UCSD-AML1 (cell line): ENCODE measurements around the gene ATRX.
"Not testable (repeated sequence)": the region's sequence is repeated elsewhere in the genome, so short reads cannot be mapped to it uniquely, and the experiment has no call there.

Source experiments
- DNase-seq: peaks from one replicate; lab custom pipeline; 2025; ENCODE audit not compliant: unreplicated experiment; lab: John Stamatoyannopoulos, UW

Gene ATRX, protein sequence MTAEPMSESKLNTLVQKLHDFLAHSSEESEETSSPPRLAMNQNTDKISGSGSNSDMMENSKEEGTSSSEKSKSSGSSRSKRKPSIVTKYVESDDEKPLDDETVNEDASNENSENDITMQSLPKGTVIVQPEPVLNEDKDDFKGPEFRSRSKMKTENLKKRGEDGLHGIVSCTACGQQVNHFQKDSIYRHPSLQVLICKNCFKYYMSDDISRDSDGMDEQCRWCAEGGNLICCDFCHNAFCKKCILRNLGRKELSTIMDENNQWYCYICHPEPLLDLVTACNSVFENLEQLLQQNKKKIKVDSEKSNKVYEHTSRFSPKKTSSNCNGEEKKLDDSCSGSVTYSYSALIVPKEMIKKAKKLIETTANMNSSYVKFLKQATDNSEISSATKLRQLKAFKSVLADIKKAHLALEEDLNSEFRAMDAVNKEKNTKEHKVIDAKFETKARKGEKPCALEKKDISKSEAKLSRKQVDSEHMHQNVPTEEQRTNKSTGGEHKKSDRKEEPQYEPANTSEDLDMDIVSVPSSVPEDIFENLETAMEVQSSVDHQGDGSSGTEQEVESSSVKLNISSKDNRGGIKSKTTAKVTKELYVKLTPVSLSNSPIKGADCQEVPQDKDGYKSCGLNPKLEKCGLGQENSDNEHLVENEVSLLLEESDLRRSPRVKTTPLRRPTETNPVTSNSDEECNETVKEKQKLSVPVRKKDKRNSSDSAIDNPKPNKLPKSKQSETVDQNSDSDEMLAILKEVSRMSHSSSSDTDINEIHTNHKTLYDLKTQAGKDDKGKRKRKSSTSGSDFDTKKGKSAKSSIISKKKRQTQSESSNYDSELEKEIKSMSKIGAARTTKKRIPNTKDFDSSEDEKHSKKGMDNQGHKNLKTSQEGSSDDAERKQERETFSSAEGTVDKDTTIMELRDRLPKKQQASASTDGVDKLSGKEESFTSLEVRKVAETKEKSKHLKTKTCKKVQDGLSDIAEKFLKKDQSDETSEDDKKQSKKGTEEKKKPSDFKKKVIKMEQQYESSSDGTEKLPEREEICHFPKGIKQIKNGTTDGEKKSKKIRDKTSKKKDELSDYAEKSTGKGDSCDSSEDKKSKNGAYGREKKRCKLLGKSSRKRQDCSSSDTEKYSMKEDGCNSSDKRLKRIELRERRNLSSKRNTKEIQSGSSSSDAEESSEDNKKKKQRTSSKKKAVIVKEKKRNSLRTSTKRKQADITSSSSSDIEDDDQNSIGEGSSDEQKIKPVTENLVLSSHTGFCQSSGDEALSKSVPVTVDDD (N-terminal part only)

DNA sequence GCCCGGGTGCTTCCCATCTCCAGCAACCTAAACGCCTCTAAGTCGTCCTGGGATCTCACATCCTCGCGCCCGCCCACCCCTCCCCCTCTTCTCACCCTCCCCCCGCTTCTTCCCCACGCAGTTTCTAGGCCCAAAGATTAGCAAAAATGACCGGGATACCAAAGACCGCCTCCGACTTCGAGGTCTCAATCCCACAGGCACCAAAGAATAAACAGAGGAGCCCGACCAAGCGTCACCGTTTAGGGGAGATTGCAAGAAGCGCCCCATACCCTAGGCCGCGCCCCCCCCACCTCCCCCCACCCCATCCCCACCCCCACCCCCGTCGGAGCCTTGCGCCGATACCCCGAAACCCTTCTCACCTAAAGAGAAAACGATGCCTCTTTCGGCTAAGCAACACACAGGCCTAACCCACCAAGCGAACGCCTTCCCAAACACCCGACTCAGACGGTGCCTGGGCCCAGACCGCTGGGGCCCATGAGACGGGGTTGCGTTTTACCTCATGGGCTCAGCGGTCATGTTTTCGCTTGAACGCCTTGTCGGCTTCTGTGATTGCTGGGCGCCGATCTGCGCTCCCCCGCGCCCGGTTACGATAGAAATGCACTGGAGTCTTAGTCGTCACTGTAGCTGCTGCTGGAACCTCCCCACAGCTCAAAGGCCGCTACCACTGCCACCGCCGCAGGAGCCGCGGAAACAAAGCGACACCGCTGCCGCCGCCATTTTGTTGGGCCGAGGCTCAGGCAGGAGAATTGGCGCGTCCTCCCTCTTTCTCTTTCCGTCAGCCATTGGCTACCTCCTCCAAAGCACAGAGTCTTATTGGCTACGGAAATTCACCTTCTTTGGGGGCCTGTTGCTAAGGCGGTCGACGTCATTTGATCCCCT, at the start of gene ATRX:
Gene ATRX (minus strand): TSS at position 731 of the 879 bp plus-strand sequence. CDS start 215 bp downstream, at position 516.
- peak; percentile 70 for DNase-seq

DNA sequence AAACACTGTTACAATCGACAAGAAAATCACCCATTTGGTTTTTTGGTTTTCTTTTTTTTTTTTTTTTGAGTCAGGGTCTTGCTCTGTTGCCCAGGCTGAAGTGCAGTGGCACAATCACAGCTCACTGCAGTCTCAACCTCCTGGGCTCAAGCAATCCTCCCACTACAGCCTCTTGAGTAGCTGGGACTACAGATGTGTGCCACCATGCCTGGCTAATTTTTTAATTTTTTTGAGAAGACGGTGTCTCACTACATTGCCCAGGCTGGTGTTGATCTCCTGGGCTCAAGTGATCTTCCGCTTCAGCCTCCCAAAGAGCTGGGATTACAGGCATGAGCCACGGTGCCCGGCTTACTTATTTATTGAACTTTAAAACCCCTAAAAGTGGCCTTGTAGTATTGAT, 45.5 kb upstream of the ATRX start:
- DNase-seq: not testable (repeated sequence)

DNA sequence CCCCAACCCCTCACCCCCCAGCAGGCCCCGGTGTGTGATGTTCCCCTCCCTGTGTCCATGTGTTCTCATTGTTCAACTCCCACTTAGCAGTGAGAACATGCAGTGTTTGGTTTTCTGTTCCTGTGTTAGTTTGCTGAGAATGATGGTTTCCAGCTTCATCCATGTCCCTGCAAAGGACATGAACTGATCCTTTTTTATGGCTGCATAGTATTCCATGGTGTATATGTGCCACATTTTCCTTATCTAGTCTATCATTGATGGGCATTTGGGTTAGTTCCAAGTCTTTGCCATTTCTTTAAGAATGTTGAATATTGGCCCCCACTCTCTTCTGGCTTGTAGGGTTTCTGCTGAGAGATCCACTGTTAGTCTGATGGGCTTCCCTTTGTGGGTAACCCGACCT, 36.0 kb upstream of the ATRX start:
- not testable (repeated sequence) for DNase-seq

DNA sequence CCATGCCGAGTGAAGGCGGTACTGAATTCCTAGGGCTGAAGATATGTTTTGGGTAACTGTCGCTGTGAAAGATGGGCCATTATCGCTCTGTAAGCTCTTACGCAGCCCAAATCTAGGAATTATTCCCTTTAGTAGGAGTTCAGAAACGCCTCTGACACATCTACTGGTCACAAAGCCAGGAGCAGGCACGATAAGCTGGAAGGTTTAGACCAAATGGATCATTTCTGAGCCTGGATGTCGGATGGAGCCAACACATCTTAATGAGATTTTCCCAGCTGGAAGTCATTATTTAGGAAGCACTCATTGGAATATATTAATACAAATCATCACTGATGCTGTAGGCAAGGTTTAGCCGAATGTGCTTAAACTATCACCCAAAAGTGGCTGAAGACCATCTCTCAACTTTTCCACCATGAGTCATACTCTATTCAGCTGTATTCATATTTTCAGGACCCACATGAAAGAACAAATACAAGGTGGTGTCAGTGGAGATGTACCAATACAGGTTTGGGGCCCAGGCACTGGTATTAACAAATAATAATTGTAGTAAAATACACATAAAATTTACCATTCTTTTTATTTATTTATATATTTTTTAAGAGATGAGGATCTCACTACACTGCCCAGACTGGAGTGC, 34.2 kb upstream of the ATRX start:
- DNase-seq: no peak

DNA sequence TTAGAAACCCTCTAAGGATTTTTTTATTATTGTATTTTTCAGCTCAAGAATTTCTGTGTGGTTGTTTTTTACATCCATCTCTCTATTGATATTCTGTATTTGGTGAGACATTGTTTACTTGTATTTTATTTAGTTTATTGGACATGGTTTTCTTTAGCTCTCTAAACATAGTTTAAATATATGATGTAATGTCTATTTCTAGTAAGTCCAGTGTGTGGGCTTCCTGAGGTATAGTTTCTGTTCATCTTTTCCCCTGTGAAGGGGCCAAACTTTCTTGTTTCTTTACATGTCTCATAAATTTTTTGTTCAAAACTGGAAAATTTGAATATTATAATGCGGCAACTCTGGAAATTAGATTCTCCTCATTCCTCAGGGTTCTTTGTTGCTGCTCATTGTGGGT, 28.2 kb upstream of the ATRX start:
- no peak for DNase-seq

- no peak for DNase-seq
Observed at GRCh38 chrX:77802201-77802600, 16.2 kb upstream of the ATRX start.

GRCh38 chrX:77795124-77795523, 9.1 kb upstream of the ATRX start:
- DNase-seq: no peak

- no peak for DNase-seq
Observed at GRCh38 chrX:77793946-77794345, 7.9 kb upstream of the ATRX start.

GRCh38 chrX:77788050-77788449, 2.0 kb upstream of the ATRX start:
- no peak for DNase-seq

GRCh38 chrX:77786365-77786680, 307 bp upstream of the ATRX start:
- no peak for DNase-seq

DNA sequence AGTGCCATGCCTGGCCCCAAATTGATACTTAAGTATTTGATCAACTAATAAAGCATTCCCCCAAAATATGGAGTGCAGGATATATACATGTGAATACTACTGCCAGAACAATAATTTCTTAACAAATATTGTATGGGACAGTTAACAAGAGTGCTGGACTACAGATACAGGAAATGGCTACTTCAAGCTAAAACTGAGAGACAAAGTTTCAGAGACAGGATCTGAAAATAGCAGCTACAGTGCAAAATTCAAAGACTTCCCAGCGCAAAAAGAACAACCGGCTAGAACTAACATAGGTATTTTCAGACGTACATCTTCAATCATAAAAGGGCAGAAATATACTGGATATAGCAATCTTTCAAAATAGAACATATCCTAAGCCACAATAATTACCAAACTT, 6.3 kb downstream of the ATRX start:
- no peak for DNase-seq

- DNase-seq: no peak
Observed at GRCh38 chrX:77776659-77777058, 9.4 kb downstream of the ATRX start.

DNA sequence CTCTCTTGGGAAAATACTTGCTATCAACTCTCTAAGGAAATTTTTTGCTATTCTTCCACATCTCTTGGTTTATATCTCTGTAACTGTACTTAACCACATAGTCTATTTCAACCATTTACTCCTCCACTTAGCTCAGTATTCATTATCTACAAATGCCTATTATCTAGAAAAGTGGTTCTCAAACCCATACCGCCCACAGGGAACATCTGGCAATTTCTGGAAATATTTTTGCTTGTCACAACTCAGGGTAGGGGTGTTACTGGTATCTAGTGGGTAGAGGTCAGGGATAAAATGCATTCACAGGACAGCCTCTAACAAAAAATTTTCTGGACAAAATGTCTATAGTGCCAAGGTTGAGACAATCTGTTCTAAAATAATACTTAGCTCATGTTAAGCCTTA, 14.4 kb downstream of the ATRX start:
- DNase-seq: no peak

DNA sequence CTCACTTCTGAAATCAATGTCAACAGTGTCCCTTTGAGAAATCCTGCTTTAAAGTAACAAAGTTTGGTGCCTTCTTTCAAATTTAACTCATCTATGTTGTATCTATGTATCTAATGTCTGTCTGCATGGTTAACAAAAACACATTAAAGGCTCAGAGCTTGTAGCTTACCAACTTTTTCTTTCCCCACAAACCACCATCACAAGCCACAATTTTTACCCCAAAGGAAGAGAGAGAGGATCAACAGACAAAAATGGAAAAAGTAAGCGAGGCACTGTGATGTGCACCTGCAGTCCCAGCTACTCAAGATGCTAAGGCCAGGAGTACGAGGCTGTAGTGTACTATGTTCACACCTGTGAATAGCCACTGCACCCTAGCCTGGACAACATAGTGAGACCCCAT, 17.2 kb downstream of the ATRX start:
- no peak for DNase-seq

- DNase-seq: not testable (repeated sequence)
Observed at GRCh38 chrX:77766212-77766611, 19.8 kb downstream of the ATRX start.

DNA sequence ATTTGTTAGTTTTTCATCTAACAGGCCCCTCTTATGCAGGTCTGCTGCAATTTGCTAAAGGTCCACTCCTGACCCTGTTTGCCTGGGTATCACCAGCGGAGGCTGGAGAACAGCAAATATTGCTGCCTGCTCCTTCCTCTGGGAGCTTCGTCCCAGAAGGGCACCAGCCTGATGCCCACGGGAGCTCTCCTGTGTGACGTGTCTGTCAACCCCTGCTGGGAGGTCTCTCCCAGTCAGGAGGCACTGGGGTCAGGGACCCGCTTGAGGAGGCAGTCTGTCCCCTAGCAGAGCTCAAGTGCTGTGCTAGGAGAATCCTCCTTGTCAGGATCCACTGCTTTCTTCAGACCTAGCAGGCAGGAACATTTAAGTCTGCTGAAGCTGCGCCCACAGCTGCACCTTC, 30.5 kb downstream of the ATRX start:
- no peak for DNase-seq

DNA sequence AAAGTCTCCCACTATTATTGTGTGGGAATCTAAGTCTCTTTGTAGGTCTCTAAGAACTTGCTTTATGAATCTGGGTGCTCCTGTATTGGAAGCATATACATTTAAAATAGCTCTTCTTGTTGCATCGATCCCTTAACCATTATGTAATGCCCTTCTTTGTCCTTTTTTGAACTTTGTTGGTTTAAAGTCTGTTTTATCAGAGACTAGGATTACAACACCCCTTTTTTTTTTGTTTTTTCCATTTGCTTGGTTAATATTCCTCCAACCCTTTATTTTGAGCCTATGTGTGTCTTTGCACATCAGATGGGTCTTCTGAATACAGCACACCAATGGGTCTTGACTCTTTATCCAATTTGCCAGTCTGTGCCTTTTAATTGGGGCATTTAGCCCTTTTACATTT, 32.1 kb downstream of the ATRX start:
- not testable (repeated sequence) for DNase-seq

DNA sequence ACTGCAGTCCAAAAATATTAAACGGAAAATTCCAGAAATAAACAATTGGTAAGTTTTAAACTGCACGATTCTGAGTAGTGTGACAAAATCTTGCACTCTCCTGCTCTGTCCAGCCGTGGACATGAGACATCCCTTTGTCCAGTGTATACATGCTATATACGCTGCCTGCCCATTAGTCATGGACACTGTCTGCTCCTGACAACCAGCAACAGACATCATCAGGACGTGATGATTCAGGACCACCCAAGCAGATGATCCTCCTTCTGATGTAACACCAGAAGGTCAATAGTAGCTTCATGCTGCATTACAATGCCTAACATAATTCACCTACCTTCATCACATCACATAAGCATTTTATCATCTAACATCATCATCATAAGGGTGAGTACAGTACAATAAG, 36.3 kb downstream of the ATRX start:
- DNase-seq: no peak

DNA sequence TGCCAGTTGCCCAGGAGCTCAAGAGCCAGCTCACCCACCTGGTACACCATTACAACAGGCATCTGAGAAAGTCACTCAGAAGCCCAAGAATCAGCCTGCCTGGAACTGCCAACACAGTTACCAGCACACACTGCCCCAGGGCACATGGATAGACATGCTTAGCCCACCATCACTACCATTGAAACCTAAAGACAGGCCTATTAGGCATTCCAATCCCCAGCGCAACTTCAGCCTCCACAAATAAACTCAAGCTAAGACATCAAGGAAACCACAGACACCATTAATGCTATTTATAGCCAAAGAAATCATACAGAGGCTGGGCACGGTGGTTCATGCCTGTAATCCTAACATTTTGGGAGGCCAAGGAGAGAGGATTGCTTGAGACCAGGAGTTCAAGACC, 42.3 kb downstream of the ATRX start:
- DNase-seq: no peak
